GM21723 (cell line): ENCODE results near the gene LAMB2.

ENCODE experiments used
- ATAC-seq: cut with Tn5 transposase; IDR thresholded peaks from one replicate; pipeline ENCODE4 v1.9.1; 2021; ENCODE audit warnings: mild to moderate bottlenecking, moderate library complexity; ENCODE audit not compliant: unreplicated experiment

Gene LAMB2

DNA sequence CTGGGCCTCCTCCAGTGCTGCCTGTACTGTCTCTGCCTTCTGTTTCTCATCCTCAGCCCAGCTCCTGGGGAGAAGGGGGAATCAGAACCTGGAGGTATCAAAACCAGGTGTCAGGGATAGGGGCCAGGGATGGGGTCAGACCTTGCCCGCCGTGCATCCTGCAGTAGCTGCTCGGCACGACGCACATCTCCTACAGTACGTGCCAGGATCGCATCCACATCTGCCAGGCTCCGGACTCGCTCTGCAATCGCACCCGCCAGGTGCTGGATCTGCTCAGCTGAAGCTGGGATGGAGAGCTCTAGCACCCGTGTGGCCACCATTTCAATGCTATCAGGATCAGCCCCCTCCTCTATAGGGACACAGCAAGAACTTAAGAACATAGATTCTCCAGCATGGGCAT is 10.8 kb downstream of the LAMB2 start:
- ATAC-seq: no peak

DNA sequence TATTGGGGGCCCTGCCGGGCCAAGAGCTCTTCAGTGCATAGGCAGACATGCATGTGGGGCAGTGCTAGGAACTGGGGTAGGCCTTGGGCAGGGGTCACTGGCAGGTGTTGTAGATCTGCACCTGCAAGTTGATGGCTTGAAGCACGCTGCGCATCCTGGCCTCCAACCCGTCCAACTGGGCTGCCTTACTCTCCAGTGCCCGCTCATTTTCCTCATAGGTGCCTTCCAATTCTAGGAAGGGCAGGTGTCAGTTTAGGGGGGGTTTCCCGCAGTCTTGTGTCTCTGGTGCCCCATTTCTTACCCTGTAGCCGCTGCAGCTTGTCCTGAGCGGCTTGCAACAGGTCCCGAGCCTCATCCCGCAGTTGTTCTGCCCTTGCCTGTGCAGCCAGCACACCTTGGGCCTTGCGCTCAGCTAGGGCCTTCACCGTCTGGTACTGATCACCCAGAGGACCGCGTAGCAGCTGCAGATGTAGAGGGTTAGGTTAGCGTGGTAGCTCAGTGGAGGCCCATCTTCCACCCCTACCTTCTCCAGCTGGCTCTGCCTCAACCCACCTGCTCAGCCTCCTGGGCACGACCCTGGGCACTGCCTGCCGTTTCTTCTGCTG is 11.6 kb downstream of the LAMB2 start:
- ATAC-seq: no peak

DNA sequence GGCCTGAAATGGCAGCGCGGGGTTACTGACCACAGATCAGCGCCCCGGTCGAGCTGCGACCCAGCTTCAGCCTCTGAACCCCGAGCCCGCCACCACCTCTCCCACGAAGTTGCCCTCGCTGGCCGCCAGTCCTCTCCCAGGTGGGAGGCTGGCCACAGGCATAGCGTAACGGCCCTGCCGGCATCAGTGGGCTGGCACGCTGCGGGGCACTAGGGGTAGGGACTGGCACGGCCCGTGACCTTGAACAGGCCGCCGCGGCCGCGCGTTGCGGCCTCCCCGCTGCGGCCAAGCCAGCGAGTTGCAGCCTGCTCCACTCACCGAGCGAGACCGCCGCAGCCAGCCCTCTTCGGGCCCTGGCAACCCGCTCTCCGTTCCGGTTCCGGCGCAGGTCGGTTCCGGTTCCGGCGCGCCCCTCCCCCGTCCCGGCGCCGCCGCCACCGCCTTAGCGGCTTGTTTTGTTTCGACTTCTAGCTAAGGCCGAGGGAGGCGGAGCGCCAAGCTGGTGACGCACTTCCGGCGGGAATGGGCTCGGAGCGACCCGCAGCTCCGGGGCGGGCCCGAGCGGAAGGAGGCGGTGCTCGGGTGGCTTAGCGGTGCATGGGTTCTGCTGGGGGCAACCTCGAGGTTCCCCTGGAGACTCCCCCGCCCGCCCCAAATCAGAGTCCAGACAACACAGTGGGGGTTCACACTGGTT is 12.3 kb downstream of the LAMB2 start, which contains the start of gene USP19:
Gene USP19 (minus strand): TSS at position 386 of the 694 bp plus-strand sequence. CDS start 1,678 bp downstream, outside the sequence.
- ATAC-seq: peak; percentile 90

DNA sequence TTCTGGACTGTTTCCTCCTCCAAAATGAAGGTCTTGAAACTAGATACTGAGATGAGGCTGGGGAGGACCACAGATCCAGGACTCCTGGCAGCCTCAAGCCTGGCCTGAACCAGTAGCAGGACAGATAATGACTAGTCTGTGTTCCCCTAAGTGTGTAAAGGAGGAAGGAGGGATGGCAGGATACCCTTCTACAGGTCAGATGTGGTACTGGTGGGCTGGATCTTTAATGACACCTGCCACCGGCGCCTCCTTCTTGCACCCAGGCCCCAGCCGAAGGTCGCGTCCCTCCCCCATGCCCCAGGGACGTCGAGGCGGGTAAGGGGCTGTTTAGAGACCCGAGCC is 12.8 kb downstream of the LAMB2 start:
- ATAC-seq: peak; percentile 7

DNA sequence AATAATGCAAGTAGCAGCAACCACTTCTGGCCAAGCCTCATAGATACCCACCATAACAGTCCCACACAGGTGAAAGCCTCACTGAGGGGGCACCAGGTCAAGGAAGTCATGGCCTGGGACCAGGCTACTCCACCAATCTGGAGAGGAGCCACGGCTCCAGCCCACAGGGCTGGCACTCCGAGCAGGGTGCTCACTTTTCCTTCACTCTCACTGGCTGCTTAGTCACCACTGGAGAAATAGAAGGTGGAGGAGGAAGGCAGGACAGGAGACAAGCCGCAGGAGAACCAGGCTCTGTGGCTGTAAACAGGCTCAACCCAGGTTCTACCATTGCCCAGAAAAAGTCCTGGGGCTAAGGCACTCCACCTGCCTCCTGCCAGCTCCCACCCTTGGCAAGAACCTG is 13.4 kb downstream of the LAMB2 start:
- ATAC-seq: no peak

DNA sequence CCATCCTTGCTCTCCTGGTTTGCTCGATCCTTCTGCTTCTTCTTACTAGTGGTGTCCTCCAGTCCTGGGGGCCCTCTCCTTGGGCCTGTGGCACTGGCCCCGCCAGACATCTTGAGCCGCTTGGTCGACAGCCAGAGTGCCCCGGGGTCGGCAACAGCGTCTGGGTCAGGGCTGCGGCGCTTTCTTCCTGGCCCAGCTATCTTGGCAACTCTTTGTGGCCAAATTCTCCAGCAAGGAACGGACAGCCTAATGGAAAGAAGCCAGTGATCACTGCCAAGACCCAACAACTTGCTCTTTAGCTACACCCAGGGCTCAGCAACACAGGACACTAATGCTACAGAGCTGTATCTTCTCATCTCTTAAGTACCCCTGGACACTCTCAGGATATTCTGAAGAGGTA is 13.8 kb downstream of the LAMB2 start:
- no peak for ATAC-seq

DNA sequence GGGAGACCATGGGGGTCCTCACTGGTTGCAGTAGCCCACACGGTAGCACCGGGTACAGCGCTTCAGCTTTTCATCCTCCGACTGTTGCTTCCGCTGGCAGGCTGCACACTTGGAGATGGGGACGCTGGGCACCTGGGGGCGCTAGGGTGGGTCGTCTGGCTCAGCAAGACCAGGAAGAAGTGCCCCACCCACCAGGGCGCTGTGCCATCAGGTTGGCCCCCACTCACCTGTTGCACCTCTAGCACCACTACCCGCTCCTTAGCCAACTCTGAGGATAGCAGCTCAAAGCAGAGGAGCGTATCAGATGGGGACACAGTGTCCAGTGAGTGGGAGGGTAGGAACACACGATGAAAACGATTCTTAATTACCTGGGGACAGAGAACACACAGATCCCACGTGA is 20.6 kb downstream of the LAMB2 start:
- ATAC-seq: no peak

DNA sequence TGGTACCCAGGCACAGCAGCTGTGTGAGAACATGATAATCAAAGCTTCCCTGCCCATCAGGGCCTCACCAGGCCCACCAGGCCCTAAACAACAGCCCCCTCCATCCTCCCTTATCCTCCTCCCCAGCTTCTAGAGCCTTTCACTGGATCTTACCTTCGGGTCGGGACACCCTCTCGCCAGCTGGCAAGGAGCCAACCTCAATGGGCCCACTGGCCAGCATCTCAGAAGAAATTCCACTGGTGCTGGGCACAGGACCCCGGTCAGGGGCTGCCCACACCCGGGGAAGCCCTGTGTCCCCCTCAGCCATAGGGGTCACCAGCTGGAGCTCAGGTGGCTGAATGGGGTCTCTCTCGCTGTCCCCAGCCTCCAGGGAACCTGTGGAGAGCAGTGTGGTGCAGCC is 21.5 kb downstream of the LAMB2 start:
- no peak for ATAC-seq

DNA sequence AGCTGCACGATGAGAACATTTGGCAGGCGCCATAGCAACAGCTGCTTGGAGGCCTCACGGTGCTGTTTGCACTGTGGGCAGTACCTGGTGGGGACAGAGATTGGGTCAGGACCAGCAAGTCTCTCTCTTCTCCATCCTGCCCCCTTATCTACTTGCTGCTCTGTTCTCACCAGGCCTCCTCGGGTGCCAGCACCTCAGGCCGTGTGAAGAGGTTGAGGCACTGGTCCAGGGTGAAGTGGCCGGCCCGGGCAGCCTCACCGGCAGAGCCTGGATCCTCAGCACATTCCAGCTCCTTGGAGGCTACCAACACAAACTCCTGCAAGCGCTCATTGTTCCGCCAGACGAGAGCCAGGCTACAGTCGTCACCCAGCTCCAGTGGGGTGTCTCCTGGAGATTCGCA is 22.1 kb downstream of the LAMB2 start:
- ATAC-seq: no peak

DNA sequence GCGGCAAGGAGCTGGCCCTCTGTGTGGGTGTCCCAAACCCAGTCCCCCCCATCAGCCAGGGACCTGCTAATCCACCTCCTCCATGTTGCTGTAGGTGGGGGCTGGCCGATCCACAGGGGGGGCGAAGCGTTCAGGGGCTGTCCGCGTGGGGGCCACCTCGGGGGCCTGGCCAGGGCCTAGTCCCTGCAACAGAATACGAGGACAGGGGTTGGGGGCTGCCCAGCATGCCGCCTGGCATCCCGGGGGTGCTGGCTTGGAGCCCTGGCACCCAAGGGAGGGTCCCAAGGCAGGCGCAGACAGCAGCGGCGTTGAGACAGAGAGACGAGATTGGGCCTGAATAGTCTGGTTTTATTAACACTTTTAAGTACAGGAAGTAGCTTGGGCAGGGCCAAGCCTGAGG is 24.5 kb downstream of the LAMB2 start:
- no peak for ATAC-seq

DNA sequence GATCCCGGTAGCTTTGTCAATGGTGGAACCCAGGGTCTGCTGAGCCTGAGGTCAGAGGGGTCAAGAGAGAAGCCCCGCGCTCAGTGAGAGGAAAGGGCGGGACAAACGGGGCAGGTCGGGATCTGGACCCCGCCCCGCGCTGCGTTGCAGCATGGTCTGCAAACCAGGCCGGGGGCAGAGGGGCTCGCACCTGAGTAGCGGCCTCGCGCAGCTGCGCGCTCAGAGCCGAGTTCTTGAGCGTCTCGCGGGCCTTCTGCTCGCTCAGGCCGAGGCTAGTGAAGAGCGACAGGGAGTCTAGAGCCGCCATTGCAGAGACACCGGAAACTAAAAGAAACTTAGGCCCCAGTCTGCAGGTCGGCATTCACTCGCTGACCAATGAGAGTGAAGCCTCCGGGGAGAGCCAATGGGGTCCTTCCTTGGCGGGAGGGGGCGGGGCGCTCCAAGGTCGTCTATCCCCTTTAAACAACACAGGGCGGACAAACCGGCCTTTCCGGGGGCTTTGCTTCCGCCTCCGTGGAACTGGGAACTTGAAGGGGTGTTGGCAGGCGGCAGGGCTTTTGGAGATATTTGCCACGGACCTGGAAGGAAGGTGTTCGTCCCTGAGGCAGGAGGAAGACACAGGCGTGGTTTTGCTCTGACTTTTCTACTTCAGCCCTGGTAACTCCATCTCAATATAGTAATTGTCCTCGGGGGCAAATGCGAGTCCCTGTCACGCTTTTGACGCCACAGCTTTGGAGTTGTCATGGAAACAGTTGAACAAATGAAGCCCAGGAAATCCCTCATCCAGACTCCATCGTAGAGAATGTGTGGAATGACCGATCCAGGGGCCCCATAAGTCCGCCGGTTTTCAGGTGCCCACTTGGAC is 28.2 kb downstream of the LAMB2 start, which contains the start of gene QARS1:
Gene QARS1 (minus strand): TSS at position 331 of the 865 bp plus-strand sequence. CDS start 24 bp downstream, at position 307.
- peak; percentile 86 for ATAC-seq

DNA sequence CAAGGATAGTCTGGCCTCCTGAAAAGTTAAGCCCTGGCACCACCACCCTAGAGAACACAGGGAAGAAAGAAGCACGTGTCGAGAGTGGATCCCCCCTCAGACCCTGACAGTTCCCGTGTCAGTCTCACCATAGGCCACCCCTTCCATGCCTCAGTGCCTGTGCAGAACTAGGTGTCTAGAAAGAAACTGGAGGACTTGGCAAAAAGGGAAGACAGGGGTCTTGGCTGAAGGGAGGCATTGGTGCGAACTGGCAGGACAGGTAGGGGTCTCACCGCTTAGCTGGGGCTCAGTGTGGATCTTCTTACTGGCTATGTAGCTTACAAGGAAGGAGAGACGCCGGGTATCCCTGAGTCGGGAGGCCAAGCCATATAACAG is 28.8 kb downstream of the LAMB2 start:
- ATAC-seq: no peak

DNA sequence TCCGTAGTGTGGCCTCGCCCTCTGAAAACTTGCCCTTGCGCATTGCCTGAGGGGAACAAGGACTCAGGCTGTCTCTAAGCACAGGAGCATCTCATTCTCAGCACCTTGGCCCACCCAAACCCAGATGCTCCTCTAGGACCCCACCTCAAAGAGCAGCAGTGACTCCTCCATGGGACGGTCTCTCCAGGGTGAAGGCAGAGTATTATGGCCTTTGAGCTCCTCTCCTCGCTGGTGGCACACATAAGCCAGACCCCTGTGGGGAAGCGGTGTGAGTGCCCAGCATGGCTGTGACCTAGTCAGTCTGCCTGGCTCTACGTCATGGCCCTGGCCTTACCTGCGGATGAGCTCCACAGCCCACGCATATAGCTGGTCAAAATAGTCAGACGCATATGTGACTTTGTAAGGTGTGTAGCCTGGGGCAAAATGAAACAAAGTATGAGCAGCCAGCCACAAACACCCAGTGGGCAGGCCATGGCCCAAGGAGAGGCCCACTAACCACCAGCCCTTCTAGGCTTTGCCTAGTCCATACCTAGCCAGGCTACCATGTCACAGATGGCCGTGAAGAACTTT is 32.7 kb downstream of the LAMB2 start:
- no peak for ATAC-seq

DNA sequence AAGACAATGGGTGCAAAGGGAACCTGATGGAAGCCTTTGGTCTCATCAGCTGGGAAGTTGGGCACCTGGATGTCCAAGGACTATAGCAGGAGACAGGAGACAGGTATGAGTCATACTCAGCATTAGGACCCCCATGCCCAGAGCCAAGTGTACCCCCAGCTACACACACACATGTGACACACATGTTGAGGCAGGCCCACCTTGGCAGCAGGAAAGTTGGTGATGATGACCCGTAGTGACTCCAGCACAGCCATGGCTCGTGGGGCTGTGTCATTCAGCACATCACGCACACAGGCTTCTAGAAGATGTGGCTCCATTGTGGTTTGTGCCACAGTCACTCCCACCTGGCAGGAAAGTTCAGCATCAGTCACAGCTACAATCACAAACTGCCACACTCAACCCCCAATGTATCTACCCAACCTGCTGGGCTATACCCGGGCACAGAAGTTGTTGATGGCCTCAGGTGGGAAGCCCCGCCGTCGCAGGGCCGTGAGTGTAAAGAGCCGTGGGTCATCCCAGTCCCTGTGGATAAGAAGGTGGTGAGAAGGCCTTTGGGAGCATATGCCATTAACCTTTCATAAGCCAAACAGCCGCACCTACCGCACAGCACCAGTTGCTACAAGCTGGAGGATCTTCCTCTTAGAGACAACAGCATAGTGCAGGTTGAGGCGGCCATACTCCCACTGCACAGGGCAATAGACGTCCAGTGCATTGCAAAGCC is 33.8 kb downstream of the LAMB2 start:
- ATAC-seq: no peak

DNA sequence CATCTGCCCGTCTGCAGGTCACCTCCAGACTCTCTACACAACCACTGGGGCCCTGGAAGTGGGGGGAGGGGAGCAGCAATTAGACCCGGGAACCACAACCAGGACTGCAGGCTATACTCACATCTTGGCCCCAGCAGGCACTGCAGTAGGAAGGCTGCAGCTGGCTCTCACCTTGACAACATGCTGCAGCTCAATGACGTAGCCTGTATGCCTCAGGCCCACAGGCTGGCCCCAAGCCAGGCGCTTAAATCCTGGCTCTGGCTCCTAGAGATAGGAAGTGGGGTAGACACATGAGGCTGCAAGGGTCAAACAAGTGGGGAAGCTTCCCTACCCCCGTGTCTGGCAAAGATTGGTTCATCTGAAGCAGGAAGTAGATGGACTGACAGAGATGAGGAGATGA is 34.4 kb downstream of the LAMB2 start:
- ATAC-seq: no peak

DNA sequence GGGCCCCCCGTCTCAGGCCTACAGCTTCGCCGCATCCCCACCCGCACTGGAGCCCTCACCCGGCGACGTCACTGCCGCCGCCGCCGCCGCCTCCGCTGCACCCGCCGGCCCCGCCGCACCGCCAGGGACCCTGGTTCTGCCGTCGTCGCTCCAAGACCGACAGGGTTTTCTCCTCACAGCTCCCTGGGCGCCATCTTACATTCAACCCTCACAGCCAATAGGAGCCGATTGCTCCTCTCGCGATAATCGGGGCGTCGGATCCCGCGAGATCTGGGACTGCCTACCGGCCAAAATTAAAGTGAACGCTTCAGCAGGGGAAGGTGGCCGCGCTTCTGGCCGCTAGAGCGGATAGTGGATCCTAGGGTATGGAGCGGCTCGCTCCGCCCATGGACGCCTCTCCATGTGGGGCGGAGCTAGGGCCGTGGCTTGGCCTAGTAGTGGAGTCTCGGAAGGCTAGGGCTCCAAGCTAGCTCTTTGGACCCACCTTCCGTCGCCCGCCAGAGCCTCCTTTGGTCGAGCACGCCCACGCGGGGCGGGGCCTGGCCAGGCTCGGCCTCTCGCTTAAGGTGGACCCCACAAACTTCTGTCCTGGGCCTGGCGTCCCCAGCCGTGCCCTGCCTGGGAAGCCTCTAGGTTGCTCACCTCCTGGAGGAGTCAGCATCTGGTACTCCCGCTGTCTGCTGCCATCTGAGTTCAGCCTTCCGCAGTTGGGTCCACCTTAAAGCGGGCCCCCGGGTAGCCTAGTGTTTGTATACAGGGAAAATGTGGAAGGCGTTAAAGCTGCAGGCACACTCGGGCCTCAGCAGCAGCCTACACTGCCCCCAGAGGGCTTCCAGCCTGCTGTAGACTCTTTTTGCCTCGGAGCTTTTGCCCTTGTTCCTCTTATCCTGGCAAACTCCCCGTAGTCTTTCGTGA is 38.7 kb downstream of the LAMB2 start, which contains the start of gene QRICH1:
Gene QRICH1 (minus strand): TSS at position 219 of the 915 bp plus-strand sequence. CDS start 17,054 bp downstream, outside the sequence.
- ATAC-seq: peak; percentile 79

DNA sequence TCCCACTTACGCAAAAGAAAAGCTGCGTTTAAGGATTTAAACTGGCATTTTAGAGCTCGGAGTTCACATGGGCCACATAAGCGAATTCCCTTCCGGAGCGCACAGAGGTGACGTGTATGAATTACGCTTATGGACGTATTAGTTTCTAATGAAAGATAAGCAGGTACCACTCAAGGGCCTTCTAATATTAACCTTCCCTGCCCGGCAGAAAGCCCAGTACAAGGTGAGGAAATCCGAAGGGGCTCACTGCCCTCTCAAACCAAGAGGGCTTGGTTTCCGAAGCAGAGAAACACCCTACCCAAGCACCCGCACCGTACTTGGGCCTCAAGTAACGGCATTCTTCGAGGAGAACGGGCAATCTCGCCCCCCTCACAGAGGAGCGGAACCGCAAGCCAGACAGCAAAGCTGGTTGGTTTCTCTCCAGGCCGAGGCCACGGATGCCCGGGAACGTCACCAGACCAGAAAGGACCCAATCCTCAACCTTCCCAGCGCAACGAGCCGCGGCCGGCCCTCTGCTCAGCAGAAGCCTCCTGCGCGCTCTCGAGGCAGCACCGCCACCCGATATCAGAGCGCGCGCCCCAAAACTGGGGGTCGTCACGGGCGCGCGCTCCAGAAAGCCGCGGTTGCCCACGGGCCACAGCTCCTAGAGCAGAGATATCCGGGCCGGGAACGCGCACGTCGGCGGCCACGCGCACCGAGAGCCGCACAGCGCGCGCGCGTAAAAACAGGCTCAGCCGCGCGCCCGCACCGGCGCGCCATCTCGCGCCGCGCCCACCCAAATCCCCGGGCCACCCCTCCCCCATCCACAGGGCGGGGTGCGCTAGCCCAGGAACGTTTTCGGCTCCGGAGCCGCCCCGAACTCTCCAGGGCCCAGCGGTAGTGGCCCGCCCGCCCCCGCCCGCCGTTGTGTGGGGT is 39.7 kb downstream of the LAMB2 start:
- ATAC-seq: peak; percentile 43

DNA sequence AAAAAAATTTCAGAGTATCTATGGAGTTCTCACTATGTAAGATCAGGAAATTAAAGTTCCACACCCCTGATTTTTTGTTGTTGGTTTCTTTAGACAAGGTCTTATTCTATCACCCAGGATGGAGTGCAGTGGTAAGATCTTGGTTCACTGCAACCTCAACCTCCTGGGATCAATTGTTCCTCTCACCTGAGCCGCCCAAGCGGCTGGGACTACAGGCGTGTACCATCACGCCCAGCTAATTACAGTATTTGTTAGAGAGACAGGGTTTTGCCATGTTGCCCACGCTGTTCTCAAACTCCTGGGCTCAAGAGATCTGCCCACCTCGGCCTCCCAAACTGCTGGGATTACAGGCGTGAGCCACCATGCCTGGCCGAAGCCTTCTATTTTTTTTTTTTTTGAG is 51.4 kb downstream of the LAMB2 start:
- ATAC-seq: no peak

DNA sequence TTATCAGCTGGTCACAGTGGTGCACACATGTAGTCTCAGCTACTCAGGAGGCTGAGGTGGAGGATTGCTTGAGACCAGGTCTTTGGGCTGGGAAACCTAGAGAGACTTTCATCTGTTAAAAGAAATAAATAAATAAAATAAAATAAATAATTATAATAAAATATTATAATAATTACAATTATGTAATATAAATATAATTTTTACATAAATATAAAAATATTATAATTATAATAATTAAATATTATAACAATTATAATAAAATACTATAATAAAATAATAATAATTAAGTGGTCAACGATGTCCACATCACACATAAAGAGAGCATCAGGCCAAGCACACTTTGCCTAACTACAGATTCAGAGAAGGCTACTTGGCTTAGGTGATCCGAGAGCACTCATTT is 53.6 kb downstream of the LAMB2 start:
- no peak for ATAC-seq
